Measurements from ENCODE around the gene STAB2.

Gene STAB2

GRCh38 chr12:103766028-103766427, 179.0 kb downstream of the STAB2 start:
- no peak for TF ChIP-seq SIN3A (IDR thresholded peaks at IDR 0.05; ENCODE audit: borderline replicate concordance, insufficient read depth, low read length)
- TF ChIP-seq TAF1 (IDR thresholded peaks at IDR 0.05; ENCODE audit: borderline replicate concordance, insufficient read depth, low read length): no peak
- TF ChIP-seq POLR2AphosphoS5 (IDR thresholded peaks at IDR 0.05; ENCODE audit: low read depth, low read length): no peak
- TF ChIP-seq REST (IDR thresholded peaks at IDR 0.05; ENCODE audit: insufficient read depth in 1 of 2, low read depth in 2 of 2, low read length in 2 of 2): no peak
- TF ChIP-seq FOXP2 (optimal IDR thresholded peaks at IDR 0.05; ENCODE audit: borderline replicate concordance, extremely low read depth, extremely low read length, insufficient read depth): no peak

- no peak for TF ChIP-seq FOXP2 (optimal IDR thresholded peaks at IDR 0.05; ENCODE audit: borderline replicate concordance, extremely low read depth, extremely low read length, insufficient read depth)
- no peak for TF ChIP-seq TAF1 (IDR thresholded peaks at IDR 0.05; ENCODE audit: borderline replicate concordance, insufficient read depth, low read length)
- TF ChIP-seq POLR2AphosphoS5 (IDR thresholded peaks at IDR 0.05; ENCODE audit: low read depth, low read length): no peak
- TF ChIP-seq SIN3A (IDR thresholded peaks at IDR 0.05; ENCODE audit: borderline replicate concordance, insufficient read depth, low read length): no peak
- TF ChIP-seq REST (IDR thresholded peaks at IDR 0.05; ENCODE audit: insufficient read depth in 1 of 2, low read depth in 2 of 2, low read length in 2 of 2): no peak
Observed at GRCh38 chr12:103768467-103769123, 181.5 kb downstream of the STAB2 start.

GRCh38 chr12:103769240-103769945, 182.3 kb downstream of the STAB2 start:
- TF ChIP-seq POLR2AphosphoS5 (IDR thresholded peaks at IDR 0.05; ENCODE audit: low read depth, low read length) (no peak), REST (IDR thresholded peaks at IDR 0.05; ENCODE audit: insufficient read depth in 1 of 2, low read depth in 2 of 2, low read length in 2 of 2) (no peak), TAF1 (IDR thresholded peaks at IDR 0.05; ENCODE audit: borderline replicate concordance, insufficient read depth, low read length) (no peak), SIN3A (IDR thresholded peaks at IDR 0.05; ENCODE audit: borderline replicate concordance, insufficient read depth, low read length) (no peak), FOXP2 (optimal IDR thresholded peaks at IDR 0.05; ENCODE audit: borderline replicate concordance, extremely low read depth, extremely low read length, insufficient read depth) (no peak)

- TF ChIP-seq POLR2AphosphoS5 (IDR thresholded peaks at IDR 0.05; ENCODE audit: low read depth, low read length): no peak
- TF ChIP-seq TAF1 (IDR thresholded peaks at IDR 0.05; ENCODE audit: borderline replicate concordance, insufficient read depth, low read length): no peak
- no peak for TF ChIP-seq FOXP2 (optimal IDR thresholded peaks at IDR 0.05; ENCODE audit: borderline replicate concordance, extremely low read depth, extremely low read length, insufficient read depth)
- no peak for TF ChIP-seq REST (IDR thresholded peaks at IDR 0.05; ENCODE audit: insufficient read depth in 1 of 2, low read depth in 2 of 2, low read length in 2 of 2)
Observed at GRCh38 chr12:103771466-103771865, 184.4 kb downstream of the STAB2 start.
